Endothelial cell of umbilical vein (primary cell): ENCODE data around the gene LAMB2. TPM values are rescaled to one million over a fixed set of nuclear protein-coding genes. Genes with fewer than 3 reads are reported as not detected.

ENCODE experiments used
- BruUV-seq: library from RNA; stranded (reverse); fragments of 400-500 nt; replicated peaks from 2 replicates; lab custom pipeline; 2021; lab: Mats Ljungman, UMichigan
- CTCF ChIA-PET: fragments of 300-600, 350-600 bp; sonication (Branson Sonifier 250); formaldehyde crosslinking; loops from one replicate; lab custom pipeline; 2021; ENCODE audit warnings: antibody characterized with exemption, inconsistent platforms; lab: Charles Lee
- POLR2A ChIA-PET: fragments of 300-600, 350-600 bp; sonication (Branson Sonifier 250); formaldehyde crosslinking; loops from one replicate; lab custom pipeline; 2021; ENCODE audit warnings: antibody characterized with exemption, inconsistent platforms; lab: Charles Lee
- DNase-seq: peaks from one replicate; pipeline ENCODE4 v3.0.0-alpha.2; 2011; ENCODE audit warnings: low read depth, low spot score
- FAIRE-seq: peaks from 2 replicates; lab custom pipeline; 2011; peaks lifted over from hg19 to GRCh38; lab: Jason Lieb, UNC
- H2AFZ ChIP-seq: 2 replicates; pipeline ENCODE4 v1.6.0; 2012; ENCODE audit warnings: low read depth, low read length, control low read depth, inconsistent platforms
- H3K27ac ChIP-seq: 2 replicates; pipeline ENCODE4 v1.5.1; 2011; ENCODE audit warnings: low read depth, mild to moderate bottlenecking, control low read depth, low read length, moderate library complexity; ENCODE audit not compliant: insufficient read depth
- H3K27me3 ChIP-seq, 2 experiments: 2 replicates each; pipeline versions ENCODE4 v1.6.0 to v1.6.1; 2011; ENCODE audit warnings: low read length in 2 of 2, mixed read lengths in 1 of 2; ENCODE audit not compliant: control insufficient read depth in 2 of 2, insufficient read depth in 2 of 2
- H3K36me3 ChIP-seq, 2 experiments: 2 replicates in 1 of 2; 3 replicates in 1 of 2; pipeline ENCODE4 v1.5.1; 2011; ENCODE audit warnings: low read length in 2 of 2, mild to moderate bottlenecking in 1 of 2, moderate library complexity in 1 of 2; ENCODE audit not compliant: control insufficient read depth in 2 of 2, insufficient read depth in 2 of 2; ENCODE audit errors: extremely low read depth in 1 of 2
- H3K4me1 ChIP-seq: 3 replicates; pipeline ENCODE4 v1.5.1; 2011; ENCODE audit warnings: mild to moderate bottlenecking, low read length; ENCODE audit not compliant: control insufficient read depth, insufficient read depth; ENCODE audit errors: extremely low read depth
- H3K4me2 ChIP-seq: 2 replicates; pipeline ENCODE4 v1.6.1; 2011; ENCODE audit warnings: low read length, control low read depth, mixed read lengths; ENCODE audit not compliant: insufficient read depth
- H3K4me3 ChIP-seq, 3 experiments: fragments of 200-600 bp in 1 of 3; sonication (generic), shearing (Covaris generic) in 1 of 3; replicated peaks in 1 of 3; 2 replicates each; pipeline ENCODE4 v1.5.1; 2011 to 2016; ENCODE audit warnings: control low read depth in 3 of 3, low read length in 3 of 3, mild to moderate bottlenecking in 2 of 3, inconsistent platforms in 1 of 3, low read depth in 1 of 3, moderate library complexity in 1 of 3; ENCODE audit not compliant: insufficient read depth in 1 of 3
- H3K79me2 ChIP-seq: 2 replicates; pipeline ENCODE4 v1.6.0; 2012; ENCODE audit warnings: low read length, inconsistent platforms; ENCODE audit not compliant: control insufficient read depth, insufficient read depth
- H3K9ac ChIP-seq: replicated peaks from 2 replicates; pipeline ENCODE3; 2011; ENCODE audit warnings: low read length, control low read depth; ENCODE audit not compliant: insufficient read depth; ENCODE audit errors: extremely low read depth
- H3K9me1 ChIP-seq: replicated peaks from 3 replicates; pipeline ENCODE4 v1.6.0; 2011; ENCODE audit warnings: mild to moderate bottlenecking, low read length; ENCODE audit not compliant: control insufficient read depth, insufficient read depth; ENCODE audit errors: extremely low read depth
- H3K9me3 ChIP-seq: replicated peaks from 2 replicates; pipeline ENCODE4 v1.5.1; 2012; ENCODE audit warnings: low read length, inconsistent platforms; ENCODE audit not compliant: control insufficient read depth, insufficient read depth
- H4K20me1 ChIP-seq: replicated peaks from 2 replicates; pipeline ENCODE3; 2011; ENCODE audit warnings: mild to moderate bottlenecking, low read length; ENCODE audit not compliant: control insufficient read depth, insufficient read depth; ENCODE audit errors: extremely low read depth
- EZH2 ChIP-seq: IDR thresholded peaks from 2 replicates; pipeline ENCODE4 v1.6.1; 2012; ENCODE audit warnings: borderline replicate concordance, low read depth, mild to moderate bottlenecking, moderate library complexity, low read length, inconsistent platforms; ENCODE audit not compliant: severe bottlenecking
- FOS ChIP-seq: IDR thresholded peaks from 2 replicates; pipeline ENCODE4 v1.6.1; 2011; ENCODE audit warnings: mild to moderate bottlenecking, low read length, moderate library complexity, borderline replicate concordance; ENCODE audit not compliant: insufficient read depth
- GATA2 ChIP-seq: IDR thresholded peaks from 2 replicates; pipeline ENCODE4 v1.7.0; 2011; ENCODE audit warnings: low read depth, mild to moderate bottlenecking, moderate library complexity, mixed read lengths, low read length; ENCODE audit not compliant: insufficient read length, insufficient read depth
- JUN ChIP-seq: IDR thresholded peaks from 2 replicates; pipeline ENCODE4 v1.6.1; 2011; ENCODE audit warnings: borderline replicate concordance, low read depth; ENCODE audit not compliant: insufficient read length, insufficient read depth
- MYC ChIP-seq: IDR thresholded peaks from one replicate; pipeline ENCODE4 v1.6.1; 2011; ENCODE audit warnings: mild to moderate bottlenecking, low read depth, low read length
- POLR2A ChIP-seq: IDR thresholded peaks from 2 replicates; pipeline ENCODE4 v1.6.1; 2012; ENCODE audit warnings: low read depth, mild to moderate bottlenecking, control low read depth, low read length
- POLR2AphosphoS5 ChIP-seq: IDR thresholded peaks from 2 replicates; pipeline ENCODE4 v1.6.1; 2012; ENCODE audit warnings: low read depth, mild to moderate bottlenecking, control low read depth, low read length, moderate library complexity; ENCODE audit not compliant: insufficient read depth
- dilution Hi-C: fragments of 300-500 bp; cut with MboI; formaldehyde crosslinking; loops from one replicate; pipeline ENCODE4 v1.15.0; 2019; ENCODE audit warnings: low sequenced_read_pairs; ENCODE audit not compliant: extremely low pct_ligation_motif_present
- intact Hi-C: fragments of 100-400 bp; cut with micrococcal nuclease; formaldehyde crosslinking; loops from one replicate; pipeline ENCODE4 v1.10.0; 2022
- polyA plus RNA-seq, 4 experiments: library from polyadenylated mRNA; depleted of rRNA in 3 of 4; stranded (reverse) in 3 of 4; unstranded in 1 of 4; fragments of >200 nt; gene quantifications; 2 replicates each; pipeline versions ENCODE4 v1.2.1 to v1.2.3, GENCODE V29; 2011 to 2012; ENCODE audit warnings: missing spikeins in 1 of 4
- total RNA-seq: library from RNA; stranded (reverse); gene quantifications from 2 replicates; pipeline ENCODE4 v1.2.3, GENCODE V29; 2021
- TF ChIP-seq, protein P1 (sequence below): IDR thresholded peaks from 2 replicates; pipeline ENCODE4 v1.6.1; 2011; ENCODE audit not compliant: insufficient read depth, insufficient read length
- TF ChIP-seq, protein P2 (sequence below), 2 donors: IDR thresholded peaks; 1 replicate in 1 of 2; 2 replicates in 1 of 2; pipeline ENCODE4 v1.5.1; 2011; ENCODE audit warnings: low read length in 2 of 2, mild to moderate bottlenecking in 2 of 2, moderate library complexity in 2 of 2, control low read depth in 1 of 2, inconsistent platforms in 1 of 2, low read depth in 1 of 2; ENCODE audit not compliant: insufficient read depth in 1 of 2; ENCODE audit errors: extremely low read depth in 1 of 2

LAMB2 gene
- total and polyA plus RNA-seq, 2 donors (not counting 3 experiments of a cell fraction or from before 2014, with no cell fraction given) = 423 to 764 TPM

DNA sequence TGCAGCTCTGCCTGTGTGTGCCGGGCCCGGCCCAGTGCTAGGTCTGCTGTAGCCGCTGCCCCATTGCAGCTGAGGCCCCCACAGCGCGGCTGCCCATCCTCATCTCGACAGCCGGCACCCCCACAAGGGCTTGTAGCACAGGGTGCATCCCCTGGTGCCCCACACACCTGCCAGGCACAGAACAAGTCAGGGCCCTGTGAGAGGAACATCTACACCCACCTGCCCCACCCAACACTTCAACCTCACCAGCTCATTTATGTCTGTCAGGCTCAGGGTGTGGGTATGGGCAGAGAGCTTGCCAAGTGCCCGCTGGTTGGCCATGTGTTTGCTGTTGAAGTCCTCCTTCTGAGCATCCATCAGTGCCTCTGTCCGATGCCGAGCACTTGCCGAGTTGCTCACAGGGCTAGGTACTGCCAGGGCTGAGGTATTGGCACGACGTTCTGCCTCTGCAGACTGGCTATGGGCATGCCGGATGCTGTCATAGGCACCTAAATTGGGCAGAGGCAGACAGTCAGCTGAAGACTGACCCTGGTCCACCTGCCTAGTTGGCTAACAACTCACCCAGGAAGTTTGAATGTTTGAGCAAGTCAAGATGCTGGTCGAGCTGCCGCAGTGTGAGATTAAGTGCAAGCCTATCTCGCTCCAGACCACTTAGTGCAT is 9.8 kb downstream of the LAMB2 start:
- no peak overlapping the region for H3K27ac ChIP-seq
- no peaks in the 10 kb centered on the region for H3K27me3 ChIP-seq
- BruUV-seq = no TSS peak
- H3K9me1 ChIP-seq = no peaks in the 10 kb centered on the region
- FAIRE-seq (no peak), DNase-seq (no peak)
- peaks cover 5 to 54% of the 10 kb centered on the region in 2 experiments for H3K36me3 ChIP-seq
- intact Hi-C loops (no loop called here), dilution Hi-C loops (no loop called here)
- H3K79me2 ChIP-seq = peaks cover 14% of the 10 kb centered on the region
- no peak overlapping the region for H2AFZ ChIP-seq
- peaks cover 12% of the 10 kb centered on the region for H3K4me1 ChIP-seq
- no peak overlapping the region for H3K9ac ChIP-seq
- ChIA-PET POLR2A (no interaction called here), CTCF (interaction anchor here (1.1 kb wide), 1 partner anchor 9 kb away, joined by 3 read pairs; the partner anchor contains the start of gene LAMB2)
- TF ChIP-seq, protein P1, sequence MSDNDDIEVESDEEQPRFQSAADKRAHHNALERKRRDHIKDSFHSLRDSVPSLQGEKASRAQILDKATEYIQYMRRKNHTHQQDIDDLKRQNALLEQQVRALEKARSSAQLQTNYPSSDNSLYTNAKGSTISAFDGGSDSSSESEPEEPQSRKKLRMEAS = no peak
- no peak for TF ChIP-seq JUN
- no peak for TF ChIP-seq MYC
- TF ChIP-seq POLR2AphosphoS5 = no peak
- no peak for TF ChIP-seq POLR2A
- TF ChIP-seq EZH2 = no peak
- TF ChIP-seq, protein P2, sequence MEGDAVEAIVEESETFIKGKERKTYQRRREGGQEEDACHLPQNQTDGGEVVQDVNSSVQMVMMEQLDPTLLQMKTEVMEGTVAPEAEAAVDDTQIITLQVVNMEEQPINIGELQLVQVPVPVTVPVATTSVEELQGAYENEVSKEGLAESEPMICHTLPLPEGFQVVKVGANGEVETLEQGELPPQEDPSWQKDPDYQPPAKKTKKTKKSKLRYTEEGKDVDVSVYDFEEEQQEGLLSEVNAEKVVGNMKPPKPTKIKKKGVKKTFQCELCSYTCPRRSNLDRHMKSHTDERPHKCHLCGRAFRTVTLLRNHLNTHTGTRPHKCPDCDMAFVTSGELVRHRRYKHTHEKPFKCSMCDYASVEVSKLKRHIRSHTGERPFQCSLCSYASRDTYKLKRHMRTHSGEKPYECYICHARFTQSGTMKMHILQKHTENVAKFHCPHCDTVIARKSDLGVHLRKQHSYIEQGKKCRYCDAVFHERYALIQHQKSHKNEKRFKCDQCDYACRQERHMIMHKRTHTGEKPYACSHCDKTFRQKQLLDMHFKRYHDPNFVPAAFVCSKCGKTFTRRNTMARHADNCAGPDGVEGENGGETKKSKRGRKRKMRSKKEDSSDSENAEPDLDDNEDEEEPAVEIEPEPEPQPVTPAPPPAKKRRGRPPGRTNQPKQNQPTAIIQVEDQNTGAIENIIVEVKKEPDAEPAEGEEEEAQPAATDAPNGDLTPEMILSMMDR (IDR thresholded peaks at IDR 0.05; ENCODE audit: extremely low read depth in 1 of 2, insufficient read depth in 1 of 2, low read depth in 1 of 2, low read length in 2 of 2) = no peak
- no peak for TF ChIP-seq GATA2
- TF ChIP-seq FOS = no peak
- H3K4me3 ChIP-seq = no peak overlapping the region
- no peaks in the 10 kb centered on the region for H3K9me3 ChIP-seq
- H3K4me2 ChIP-seq = no peak overlapping the region
- H4K20me1 ChIP-seq = no peaks in the 10 kb centered on the region
